ENCODE results near the gene BCAS3.

GRCh38 chr17:61425682-61426481 is 748.2 kb downstream of the BCAS3 start:
- TF ChIP-seq CTCF (IDR thresholded peaks at IDR 0.05) (no peak), POLR2A (IDR thresholded peaks at IDR 0.05) (no peak)

Data from heart left ventricle (tissue), 13 donors.